Activated CD4-positive, alpha-beta T cell treated with anti-CD3 and anti-CD28 coated beads, Interleukin-2, amount 10 ng/mL, durations not matched to agents 7 days and 5 days (primary cell): Measurements from ENCODE around the gene ADAMTSL4. TPM values are rescaled to one million over a fixed set of nuclear protein-coding genes. Genes with fewer than 3 reads are reported as not detected.
A peak's percentile ranks its signal among the peaks of the same experiment; 100 is the strongest.

Experiments
- CTCF ChIA-PET: fragments of 350-600 bp; sonication (Branson Sonifier 250); formaldehyde crosslinking; loops from one replicate; lab custom pipeline; 2021; ENCODE audit warnings: antibody characterized with exemption; lab: Charles Lee
- POLR2A ChIA-PET: fragments of 350-600 bp; sonication (Branson Sonifier 250); formaldehyde crosslinking; loops from one replicate; lab custom pipeline; 2021; ENCODE audit warnings: antibody characterized with exemption; lab: Charles Lee
- DNase-seq: peaks from one replicate; pipeline ENCODE4 v3.0.0-alpha.2; 2020
- H3K27ac Mint-ChIP-seq: one replicate; pipeline ENCODE4 v1.8.0; 2021; ENCODE audit warnings: mild to moderate bottlenecking, moderate library complexity, mixed read lengths
- H3K27me3 Mint-ChIP-seq: one replicate; pipeline ENCODE4 v1.8.0; 2021; ENCODE audit warnings: mixed read lengths
- H3K36me3 Mint-ChIP-seq: one replicate; pipeline ENCODE4 v1.8.0; 2021; ENCODE audit warnings: low read depth, mixed read lengths
- H3K4me1 Mint-ChIP-seq: one replicate; pipeline ENCODE4 v1.8.0; 2021; ENCODE audit warnings: mixed read lengths
- H3K4me3 Mint-ChIP-seq: one replicate; pipeline ENCODE4 v1.8.0; 2021; ENCODE audit warnings: mild to moderate bottlenecking, moderate library complexity, mixed read lengths
- H3K9me3 Mint-ChIP-seq: one replicate; pipeline ENCODE4 v1.8.0; 2021; ENCODE audit warnings: mixed read lengths
- total RNA-seq, 2 experiments: library from RNA; stranded (reverse); gene quantifications; one replicate each; pipeline ENCODE4 v1.2.3, GENCODE V29; 2021

The ADAMTSL4 gene
- total RNA-seq, 2 experiments from 2014 or later = 0.06 to 0.15 TPM

- DNase-seq = peak; percentile 91
- Mint-ChIP-seq H3K4me1 (peaks cover 19% of the 10 kb centered on the region), H3K36me3 (no peaks in the 10 kb centered on the region), H3K4me3 (peak within 1 kb of the TSS; percentile 81), H3K27me3 (no peaks in the 10 kb centered on the region), H3K9me3 (no peaks in the 10 kb centered on the region), H3K27ac (peak within 1 kb of the TSS; percentile 68)
- ChIA-PET POLR2A (interaction anchor here (0.5 to 0.9 kb wide), 3 partner anchors 33 to 153 kb away, joined by 4 to 7 read pairs (median 6); no protein-coding TSS in a partner anchor), CTCF (interaction anchor here (0.6 to 4.1 kb wide), 13 partner anchors 8 to 350 kb away, joined by 3 to 16 read pairs (median 4); partner anchors contain the start of genes ECM1 and RPRD2)
Measured at GRCh38 chr1:150515328-150516049, 33.7 kb upstream of the ADAMTSL4 start, which contains the start of gene FALEC. FALEC (plus strand) TSS chr1:150515752.

GRCh38 chr1:150516050-150516591, 33.1 kb upstream of the ADAMTSL4 start:
- Mint-ChIP-seq H3K4me1 (peaks cover 20% of the 10 kb centered on the region), H3K27me3 (peaks cover under 1% of the 10 kb centered on the region), H3K9me3 (no peaks in the 10 kb centered on the region), H3K36me3 (no peaks in the 10 kb centered on the region), H3K4me3 (peak overlapping the region; percentile 81), H3K27ac (peak overlapping the region; percentile 43)
- POLR2A ChIA-PET = interaction anchor here (0.5 to 0.9 kb wide), 3 partner anchors 33 to 154 kb away, joined by 4 to 7 read pairs (median 6); no protein-coding TSS in a partner anchor
- CTCF ChIA-PET = interaction anchor here (0.6 to 4.1 kb wide), 13 partner anchors 8 to 354 kb away, joined by 3 to 16 read pairs (median 4); partner anchors contain the start of genes ECM1 and RPRD2
- peak; percentile 16 for DNase-seq

- ChIA-PET POLR2A (interaction anchor here (0.9 kb wide), 1 partner anchor 32 kb away, joined by 7 read pairs; no protein-coding TSS in a partner anchor), CTCF (interaction anchor here (0.6 to 4.1 kb wide), 10 partner anchors 9 to 354 kb away, joined by 3 to 16 read pairs (median 4); partner anchors contain the start of genes ECM1 and RPRD2)
- Mint-ChIP-seq H3K9me3 (no peaks in the 10 kb centered on the region), H3K27me3 (peaks cover 5% of the 10 kb centered on the region), H3K4me1 (peaks cover 25% of the 10 kb centered on the region), H3K27ac (no peak overlapping the region), H3K4me3 (peak overlapping the region; percentile 81), H3K36me3 (no peaks in the 10 kb centered on the region)
- DNase-seq = peak; percentile 12
Measured at GRCh38 chr1:150516616-150517015, 32.6 kb upstream of the ADAMTSL4 start.

- ChIA-PET POLR2A (no interaction called here), CTCF (interaction anchor here (0.6 to 1.5 kb wide), 3 partner anchors 39 to 543 kb away, joined by 3 to 7 read pairs (median 4); no protein-coding TSS in a partner anchor)
- no peak for DNase-seq
- no peaks in the 10 kb centered on the region for H3K36me3 Mint-ChIP-seq
- no peak overlapping the region for H3K4me3 Mint-ChIP-seq
- H3K27me3 Mint-ChIP-seq = peaks cover 5% of the 10 kb centered on the region
- no peak overlapping the region for H3K27ac Mint-ChIP-seq
- H3K4me1 Mint-ChIP-seq = peaks cover 15% of the 10 kb centered on the region
- no peaks in the 10 kb centered on the region for H3K9me3 Mint-ChIP-seq
Measured at GRCh38 chr1:150521196-150521968, 27.8 kb upstream of the ADAMTSL4 start.

GRCh38 chr1:150525348-150525747, 23.9 kb upstream of the ADAMTSL4 start:
- no peak overlapping the region for H3K4me3 Mint-ChIP-seq
- H3K9me3 Mint-ChIP-seq = no peaks in the 10 kb centered on the region
- peaks cover 6% of the 10 kb centered on the region for H3K4me1 Mint-ChIP-seq
- no peaks in the 10 kb centered on the region for H3K36me3 Mint-ChIP-seq
- no peak for DNase-seq
- POLR2A ChIA-PET = no interaction called here
- no peak overlapping the region for H3K27ac Mint-ChIP-seq
- peaks cover 5% of the 10 kb centered on the region for H3K27me3 Mint-ChIP-seq
- CTCF ChIA-PET = interaction anchor here (1.6 kb wide), 1 partner anchor 23 kb away, joined by 7 read pairs; the partner anchor contains the start of gene ADAMTSL4

- Mint-ChIP-seq H3K4me1 (peaks cover 4% of the 10 kb centered on the region), H3K4me3 (no peak overlapping the region)
- CTCF ChIA-PET = no interaction called here
Measured at GRCh38 chr1:150528196-150528595, 21.0 kb upstream of the ADAMTSL4 start.

GRCh38 chr1:150529017-150529416, 20.2 kb upstream of the ADAMTSL4 start:
- peaks cover 4% of the 10 kb centered on the region for H3K4me1 Mint-ChIP-seq
- no peak overlapping the region for H3K27ac Mint-ChIP-seq
- ChIA-PET CTCF (interaction anchor here (0.6 to 1.6 kb wide), 3 partner anchors 12 to 25 kb away, joined by 3 to 4 read pairs (median 3); partner anchors contain the start of gene FALEC), POLR2A (interaction anchor here (0.6 kb wide), 1 partner anchor 790 kb away, joined by 5 read pairs; no protein-coding TSS in a partner anchor)
- H3K9me3 Mint-ChIP-seq = no peaks in the 10 kb centered on the region
- no peak overlapping the region for H3K4me3 Mint-ChIP-seq
- DNase-seq = no peak
- H3K27me3 Mint-ChIP-seq = no peaks in the 10 kb centered on the region
- no peaks in the 10 kb centered on the region for H3K36me3 Mint-ChIP-seq

More at GRCh38 chr1:150528196-150528595, 21.0 kb upstream of the ADAMTSL4 start:
- Mint-ChIP-seq H3K27ac (no peak overlapping the region), H3K36me3 (no peaks in the 10 kb centered on the region), H3K27me3 (no peaks in the 10 kb centered on the region), H3K9me3 (no peaks in the 10 kb centered on the region)
- POLR2A ChIA-PET = no interaction called here
- DNase-seq = no peak

- DNase-seq = no peak
- Mint-ChIP-seq H3K4me1 (peaks cover 4% of the 10 kb centered on the region), H3K9me3 (no peaks in the 10 kb centered on the region), H3K27me3 (no peaks in the 10 kb centered on the region), H3K27ac (no peak overlapping the region), H3K36me3 (no peaks in the 10 kb centered on the region), H3K4me3 (no peak overlapping the region)
- ChIA-PET CTCF (interaction anchor here (0.8 to 2.8 kb wide), 5 partner anchors 14 to 183 kb away, joined by 3 to 16 read pairs (median 3); partner anchors contain the start of gene FALEC), POLR2A (no interaction called here)
Measured at GRCh38 chr1:150530491-150531159, 18.6 kb upstream of the ADAMTSL4 start.

- DNase-seq = no peak
- no peaks in the 10 kb centered on the region for H3K9me3 Mint-ChIP-seq
- ChIA-PET POLR2A (no interaction called here), CTCF (interaction anchor here (0.6 to 2.8 kb wide), 18 partner anchors 9 to 730 kb away, joined by 3 to 16 read pairs (median 4); partner anchors contain the start of gene FALEC)
- H3K36me3 Mint-ChIP-seq = no peaks in the 10 kb centered on the region
- no peaks in the 10 kb centered on the region for H3K27me3 Mint-ChIP-seq
- H3K4me3 Mint-ChIP-seq = no peak overlapping the region
- peaks cover 4% of the 10 kb centered on the region for H3K4me1 Mint-ChIP-seq
- H3K27ac Mint-ChIP-seq = peak overlapping the region; percentile 9
Measured at GRCh38 chr1:150532860-150533259, 16.3 kb upstream of the ADAMTSL4 start.

GRCh38 chr1:150534002-150534401, 15.2 kb upstream of the ADAMTSL4 start:
- POLR2A ChIA-PET = no interaction called here
- peaks cover 3% of the 10 kb centered on the region for H3K27me3 Mint-ChIP-seq
- peaks cover 4% of the 10 kb centered on the region for H3K4me1 Mint-ChIP-seq

GRCh38 chr1:150535511-150536287, 13.5 kb upstream of the ADAMTSL4 start:
- POLR2A ChIA-PET = no interaction called here
- no peaks in the 10 kb centered on the region for H3K9me3 Mint-ChIP-seq
- no peaks in the 10 kb centered on the region for H3K36me3 Mint-ChIP-seq
- H3K4me1 Mint-ChIP-seq = peaks cover 4% of the 10 kb centered on the region
- DNase-seq = no peak
- H3K27me3 Mint-ChIP-seq = peaks cover 3% of the 10 kb centered on the region
- H3K27ac Mint-ChIP-seq = no peak overlapping the region
- no peak overlapping the region for H3K4me3 Mint-ChIP-seq
- CTCF ChIA-PET = interaction anchor here (0.7 to 1.6 kb wide), 4 partner anchors 9 to 280 kb away, joined by 3 to 5 read pairs (median 3); no protein-coding TSS in a partner anchor

More at GRCh38 chr1:150534002-150534401, 15.2 kb upstream of the ADAMTSL4 start:
- no peak overlapping the region for H3K4me3 Mint-ChIP-seq
- CTCF ChIA-PET = interaction anchor here (1.0 to 2.0 kb wide), 3 partner anchors 10 to 162 kb away, joined by 3 to 11 read pairs (median 4); no protein-coding TSS in a partner anchor
- no peaks in the 10 kb centered on the region for H3K36me3 Mint-ChIP-seq
- no peak overlapping the region for H3K27ac Mint-ChIP-seq
- no peaks in the 10 kb centered on the region for H3K9me3 Mint-ChIP-seq
- no peak for DNase-seq
